Skeletal muscle cell (primary cell): ENCODE measurements around the gene RNF141.

ENCODE experiments used
- DNase-seq: peaks from one replicate; pipeline ENCODE4 v3.0.0-alpha.2; 2010; ENCODE audit warnings: low read depth
- H3K4me3 ChIP-seq: 2 replicates; pipeline ENCODE4 v1.5.1; 2011; ENCODE audit warnings: low read depth, mild to moderate bottlenecking, control low read depth, low read length, moderate library complexity

RNF141 gene, protein sequence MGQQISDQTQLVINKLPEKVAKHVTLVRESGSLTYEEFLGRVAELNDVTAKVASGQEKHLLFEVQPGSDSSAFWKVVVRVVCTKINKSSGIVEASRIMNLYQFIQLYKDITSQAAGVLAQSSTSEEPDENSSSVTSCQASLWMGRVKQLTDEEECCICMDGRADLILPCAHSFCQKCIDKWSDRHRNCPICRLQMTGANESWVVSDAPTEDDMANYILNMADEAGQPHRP

DNA sequence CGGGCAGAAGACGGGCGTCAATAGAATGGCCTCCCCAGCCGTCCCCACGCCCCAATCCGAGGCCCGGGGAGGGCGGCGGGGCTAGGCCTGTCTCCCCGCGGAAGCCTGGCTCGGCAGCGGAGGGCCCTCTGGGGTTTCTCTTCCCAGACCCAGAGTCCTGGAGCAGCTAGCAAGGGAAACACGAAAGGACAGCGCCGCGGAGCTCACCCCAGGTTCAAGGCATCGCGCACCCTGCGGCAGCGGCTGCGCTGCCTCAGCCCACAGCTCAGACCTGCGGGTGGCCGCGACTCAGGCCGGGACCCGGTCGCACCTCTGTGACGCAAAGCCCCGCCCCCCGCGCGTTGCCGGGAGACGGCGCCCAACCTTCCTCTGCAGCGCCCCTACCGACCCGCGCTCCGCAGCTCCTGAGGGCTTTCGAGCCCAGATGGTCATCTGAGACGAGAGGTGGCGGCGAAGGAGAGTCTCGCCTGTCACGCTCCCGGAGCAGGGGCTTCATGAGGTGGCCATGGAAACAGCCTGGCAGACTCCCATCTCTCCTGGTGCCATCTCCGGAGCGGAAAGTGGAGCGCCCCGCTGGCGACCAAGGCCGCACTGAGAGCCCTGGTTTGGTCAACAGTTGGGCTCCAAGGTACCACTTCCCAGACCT, at the start of gene RNF141:
RNF141 (minus strand) TSS at position 273 of the 646 bp plus-strand sequence. CDS start 7,029 bp downstream, outside the sequence.
- DNase-seq, result peak; percentile 68
- H3K4me3 ChIP-seq, result peak within 1 kb of the TSS; percentile 78

GRCh38 chr11:10590218-10590915, 49.4 kb upstream of the RNF141 start:
- DNase-seq, result no peak
- H3K4me3 ChIP-seq, result no peak overlapping the region

GRCh38 chr11:10588904-10589303, 47.9 kb upstream of the RNF141 start:
- no peak for DNase-seq

GRCh38 chr11:10587995-10588394, 47.0 kb upstream of the RNF141 start:
- no peak for DNase-seq
- no peak overlapping the region for H3K4me3 ChIP-seq

More at GRCh38 chr11:10588904-10589303, 47.9 kb upstream of the RNF141 start:
- no peak overlapping the region for H3K4me3 ChIP-seq

DNA sequence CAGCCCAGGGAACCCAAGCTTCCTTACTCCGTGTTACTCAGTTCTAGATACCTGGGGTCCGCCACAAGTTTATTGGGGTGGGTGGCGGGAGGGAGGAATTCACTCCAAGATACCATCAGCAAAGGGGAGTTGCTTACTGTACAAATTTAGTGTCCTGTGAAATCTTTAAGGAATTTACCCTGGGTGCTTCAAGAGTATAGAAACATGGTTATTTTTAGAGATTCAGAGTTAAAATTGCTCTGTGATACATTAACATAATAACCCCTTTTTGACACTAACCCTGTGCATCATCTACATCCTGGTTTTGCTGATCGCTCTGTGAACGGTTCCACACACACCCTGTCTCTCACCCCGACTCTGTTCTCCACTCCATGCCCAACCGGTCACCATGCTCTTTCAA, 46.4 kb upstream of the RNF141 start:
- no peak overlapping the region for H3K4me3 ChIP-seq
- DNase-seq, result no peak

DNA sequence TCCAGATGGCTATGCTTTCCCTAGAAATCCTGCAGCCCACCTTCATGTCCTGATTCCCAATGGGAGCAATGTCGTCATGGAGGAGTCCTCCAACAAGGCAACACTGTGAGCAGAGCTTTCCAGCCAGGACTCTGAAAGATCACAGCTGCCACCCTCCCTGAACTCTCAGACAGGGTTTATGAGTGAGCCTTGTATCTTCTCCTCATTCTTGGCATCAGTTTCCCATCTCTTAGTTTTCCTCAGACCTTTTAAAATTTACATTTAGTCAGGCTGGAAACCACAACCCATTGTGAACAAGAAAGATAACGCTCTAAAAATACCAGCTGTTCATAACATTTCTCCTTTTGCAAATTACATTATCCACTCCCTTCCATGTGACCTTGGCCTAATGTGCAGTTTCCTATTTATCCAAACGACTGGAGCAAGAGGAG, 43.1 kb upstream of the RNF141 start:
- no peak overlapping the region for H3K4me3 ChIP-seq
- DNase-seq, result no peak

DNA sequence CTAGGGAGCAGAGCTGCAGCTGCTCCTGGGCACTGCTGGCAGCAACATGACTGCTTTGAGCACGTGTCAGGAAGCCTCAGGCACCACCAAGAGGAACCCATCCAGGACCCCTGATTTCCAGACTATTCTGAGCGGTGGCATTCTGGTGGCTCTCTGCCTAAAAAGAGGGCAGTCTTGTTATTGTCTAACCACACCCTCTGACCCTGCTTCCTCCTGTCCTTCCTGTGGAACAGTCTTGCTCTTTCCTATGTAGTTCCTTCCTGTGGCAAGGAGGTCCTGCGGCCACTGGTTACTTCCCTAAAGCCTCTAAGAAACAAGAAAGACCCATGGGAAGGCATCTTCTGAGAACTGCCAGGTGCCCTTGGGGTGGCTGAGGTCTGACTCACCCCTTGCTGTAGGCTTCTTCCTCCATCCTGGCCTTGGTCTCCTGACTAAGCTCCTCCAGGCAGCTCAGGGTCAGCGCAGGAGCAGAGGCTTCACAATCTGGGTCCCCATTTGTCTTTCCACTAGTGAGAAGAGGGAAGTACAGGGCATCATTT, 40.6 kb upstream of the RNF141 start:
- DNase-seq, result no peak
- no peak overlapping the region for H3K4me3 ChIP-seq

- no peak for DNase-seq
These were observed 39.6 kb upstream of the RNF141 start for GRCh38 chr11:10580623-10581022.

DNA sequence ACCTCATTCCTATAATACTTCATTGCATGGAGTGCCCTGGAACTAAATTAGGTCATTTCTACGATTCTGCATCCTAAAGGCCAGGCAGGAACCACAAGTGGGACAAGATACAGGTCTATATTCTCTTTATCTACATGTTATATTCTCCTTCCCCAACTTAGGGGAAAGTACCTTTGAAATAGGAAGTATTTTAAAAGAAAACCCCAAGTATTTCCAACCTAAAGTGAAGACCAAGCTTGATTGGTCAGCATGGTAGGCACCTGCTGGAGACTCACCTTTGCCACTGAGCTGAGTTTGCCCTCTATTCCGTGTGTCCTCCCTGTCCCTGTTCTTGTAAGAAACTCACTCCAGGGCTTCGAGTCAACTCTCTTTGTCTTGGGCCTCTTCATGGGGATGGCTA, 38.7 kb upstream of the RNF141 start:
- H3K4me3 ChIP-seq, result no peak overlapping the region

More at GRCh38 chr11:10580623-10581022, 39.6 kb upstream of the RNF141 start:
- H3K4me3 ChIP-seq, result no peak overlapping the region

DNA sequence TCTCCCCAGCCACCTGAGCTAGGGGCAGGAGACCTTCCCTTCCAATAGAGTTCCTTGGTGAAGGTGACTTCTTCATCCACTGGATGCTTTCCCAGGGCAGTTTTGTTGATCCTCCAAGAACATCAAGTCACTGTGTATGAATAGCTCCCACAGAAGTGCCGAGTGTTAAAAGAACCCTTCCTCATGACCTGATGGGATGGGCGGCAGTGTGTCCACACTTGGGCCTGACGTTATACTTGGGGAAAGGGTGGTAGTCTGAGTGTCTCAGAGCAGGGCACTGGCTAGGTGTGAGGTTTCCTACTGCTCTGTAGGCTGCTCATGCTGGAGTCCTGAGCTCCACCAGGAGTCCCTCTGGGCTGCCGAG, 35.0 kb upstream of the RNF141 start:
- DNase-seq, result no peak

More for the DNA sequence above, 38.7 kb upstream of the RNF141 start:
- DNase-seq, result no peak

GRCh38 chr11:10575346-10576034, 34.5 kb upstream of the RNF141 start:
- DNase-seq, result no peak
- no peak overlapping the region for H3K4me3 ChIP-seq

More for the DNA sequence above, 35.0 kb upstream of the RNF141 start:
- H3K4me3 ChIP-seq, result no peak overlapping the region

DNA sequence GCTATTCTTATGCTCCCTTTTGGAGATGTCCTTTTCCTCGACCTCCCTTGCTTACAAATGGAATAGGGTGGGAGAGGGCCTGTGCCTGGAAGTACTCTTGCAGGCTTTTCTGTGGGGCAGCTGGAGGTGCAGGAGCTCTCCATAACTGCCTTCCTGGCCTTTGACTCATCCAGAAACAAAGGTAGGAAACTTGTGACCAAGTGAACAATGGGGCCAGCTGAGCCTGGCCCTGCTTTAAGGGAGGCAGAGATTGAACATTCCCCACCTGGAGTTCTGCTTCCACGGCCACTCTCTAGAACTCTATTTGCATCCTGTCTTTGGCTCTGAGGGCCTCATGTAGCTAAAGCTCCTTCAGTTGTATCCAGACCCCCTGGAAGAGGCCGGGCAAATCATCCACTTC, 32.6 kb upstream of the RNF141 start:
- no peak for DNase-seq
- no peak overlapping the region for H3K4me3 ChIP-seq

DNA sequence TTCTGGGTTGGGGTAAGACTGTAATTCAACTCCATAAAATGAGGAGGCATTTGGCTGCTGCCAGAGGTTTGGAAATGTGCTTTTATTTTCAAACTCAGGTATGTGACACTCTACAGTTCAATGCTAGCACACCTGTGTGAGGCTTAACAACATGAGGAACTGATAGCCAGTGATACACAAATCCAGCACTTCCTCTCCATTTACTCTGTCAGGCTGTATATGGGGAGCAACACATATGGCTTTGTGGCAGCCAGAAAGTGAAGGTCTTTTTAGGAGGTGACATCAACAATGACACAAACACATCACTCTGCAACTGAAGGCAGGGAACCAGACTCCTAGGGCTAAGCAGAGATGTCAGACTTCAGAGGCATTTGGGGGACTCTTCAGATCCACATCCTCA, 32.0 kb upstream of the RNF141 start:
- no peak overlapping the region for H3K4me3 ChIP-seq
- no peak for DNase-seq

DNA sequence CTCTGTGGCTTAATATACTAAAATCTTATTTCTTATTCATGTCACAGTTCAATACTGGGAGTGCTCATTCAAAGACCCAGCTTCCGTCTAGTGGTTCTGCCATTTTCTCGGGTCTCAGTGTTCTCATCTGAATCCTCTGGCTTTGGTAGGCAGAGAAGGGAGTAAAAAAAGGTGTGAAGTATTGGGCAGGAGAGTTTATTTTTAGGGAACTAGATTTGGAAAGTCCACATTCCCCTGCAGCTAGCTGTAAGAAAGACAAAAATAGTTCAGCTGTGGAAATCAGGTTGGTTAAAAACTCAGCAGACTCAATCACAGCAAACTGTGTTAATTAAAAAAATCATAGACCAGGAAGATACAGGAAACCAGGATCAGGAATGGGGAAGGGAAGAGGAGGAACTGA, 31.5 kb upstream of the RNF141 start:
- DNase-seq, result no peak
- no peak overlapping the region for H3K4me3 ChIP-seq

- H3K4me3 ChIP-seq, result no peak within 1 kb of the TSS
- DNase-seq, result peak; percentile 56
These were observed 27.5 kb upstream of the RNF141 start, which contains the start of gene LYVE1 for GRCh38 chr11:10568486-10568941. Gene LYVE1, minus strand, starts transcription at chr11:10568665. Its CDS starts 133 bp downstream, at chr11:10568532.

- DNase-seq, result no peak
- H3K4me3 ChIP-seq, result no peak overlapping the region
These were observed 26.5 kb upstream of the RNF141 start for GRCh38 chr11:10567446-10567845.

DNA sequence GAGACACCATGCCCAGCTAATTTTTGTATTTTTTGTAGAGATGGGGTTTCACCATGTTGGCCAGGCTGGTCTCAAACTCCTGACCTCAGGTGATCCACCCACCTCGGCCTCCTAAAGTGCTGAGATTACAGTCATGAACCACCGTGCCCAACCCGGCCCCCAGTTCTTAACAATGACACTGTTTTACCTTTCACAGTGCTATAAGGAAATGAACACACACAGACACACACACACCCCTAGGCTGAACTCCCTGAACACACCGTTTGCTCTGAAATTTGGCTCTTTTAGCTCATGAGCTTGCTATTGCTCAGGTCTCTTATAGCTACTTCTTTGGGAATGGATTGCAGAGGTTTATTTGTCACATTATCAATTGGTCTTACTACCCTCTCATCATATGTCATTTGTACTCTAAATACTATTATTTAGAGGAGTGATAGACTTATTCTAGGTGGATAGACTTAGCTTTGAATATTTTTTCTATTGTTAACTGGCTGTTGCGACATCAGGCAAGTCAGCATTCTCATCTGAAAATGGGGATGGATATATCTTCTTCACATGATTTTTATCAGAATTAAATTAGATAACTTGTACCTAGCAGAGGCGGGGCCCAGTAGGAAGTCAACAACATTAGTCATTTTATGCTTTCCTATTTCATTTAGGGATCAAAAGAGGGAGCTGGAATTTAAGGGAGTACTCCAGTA, 25.4 kb upstream of the RNF141 start:
- no peak overlapping the region for H3K4me3 ChIP-seq
- no peak for DNase-seq

DNA sequence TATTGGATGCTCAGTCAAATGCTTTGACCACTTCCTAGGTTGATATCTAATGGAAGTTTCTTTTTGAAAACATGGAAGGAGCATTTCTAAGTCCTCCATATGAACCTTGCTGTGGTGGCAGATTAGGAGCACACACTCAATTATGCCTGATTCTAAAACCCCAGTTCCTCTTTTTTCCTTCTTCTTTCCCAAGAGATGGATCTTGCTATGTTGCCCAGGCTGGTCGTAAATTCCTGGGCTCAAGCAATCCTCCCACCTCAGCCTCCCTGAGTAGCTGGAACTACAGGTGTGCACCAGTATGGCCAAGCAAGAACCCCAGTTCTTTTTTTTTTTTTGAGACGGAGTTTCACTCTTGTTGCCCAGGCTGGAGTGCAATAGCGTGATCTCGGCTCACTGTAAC, 24.5 kb upstream of the RNF141 start:
- no peak for DNase-seq
- H3K4me3 ChIP-seq, result no peak overlapping the region

GRCh38 chr11:10564696-10565318, 23.8 kb upstream of the RNF141 start:
- H3K4me3 ChIP-seq, result no peak overlapping the region
- DNase-seq, result no peak
